NCI-H2081 treated with DMSO at 0.1 percent for 48 hours (cell line): ENCODE results near the gene PAX7.
"Not testable (repeated sequence)": the region's sequence is repeated elsewhere in the genome, so short reads cannot be mapped to it uniquely, and the experiment has no call there.

Experiments used
- DNase-seq: peaks from one replicate; lab custom pipeline; 2025; lab: John Stamatoyannopoulos, UW

PAX7 gene

GRCh38 chr1:18630511-18631495 is at the start of gene PAX7:
Gene PAX7, plus strand, starts transcription at chr1:18630846. Its CDS starts 758 bp downstream, at chr1:18631604.
- no peak for DNase-seq

- DNase-seq, result no peak
These were observed 49.2 kb upstream of the PAX7 start for GRCh38 chr1:18581420-18581880.

- no peak for DNase-seq
These were observed 47.8 kb upstream of the PAX7 start for GRCh38 chr1:18582890-18583289.

DNA sequence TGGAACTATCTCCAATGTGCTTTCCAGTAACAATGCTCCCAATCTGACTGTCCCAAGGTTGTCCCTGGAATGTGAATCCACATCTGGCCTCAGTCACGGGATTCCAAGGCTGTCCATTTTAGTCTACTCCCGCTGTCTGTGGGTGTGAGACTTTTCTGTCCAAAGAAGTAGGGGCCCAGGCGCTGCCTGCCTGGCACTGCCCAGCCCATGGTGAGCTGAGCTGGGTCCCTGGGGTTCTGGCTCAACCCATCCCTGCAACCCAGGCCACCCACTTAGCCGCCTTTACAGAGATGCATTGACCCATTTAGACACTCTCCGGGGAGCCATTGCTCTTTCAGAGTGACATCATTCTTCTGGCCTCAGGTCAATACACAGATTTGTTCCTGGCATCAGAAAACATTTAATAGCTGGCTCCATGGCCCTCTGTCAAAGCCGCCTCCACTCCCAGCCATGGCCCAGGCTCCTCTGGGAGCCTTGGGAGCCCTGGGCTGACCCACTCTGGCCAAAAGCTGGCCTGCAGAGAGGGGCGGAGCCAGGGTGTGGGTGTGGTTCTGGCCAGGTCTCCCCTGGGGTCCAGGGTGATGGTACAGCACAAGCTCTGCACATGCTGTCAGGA is 47.2 kb upstream of the PAX7 start:
- DNase-seq, result no peak

DNA sequence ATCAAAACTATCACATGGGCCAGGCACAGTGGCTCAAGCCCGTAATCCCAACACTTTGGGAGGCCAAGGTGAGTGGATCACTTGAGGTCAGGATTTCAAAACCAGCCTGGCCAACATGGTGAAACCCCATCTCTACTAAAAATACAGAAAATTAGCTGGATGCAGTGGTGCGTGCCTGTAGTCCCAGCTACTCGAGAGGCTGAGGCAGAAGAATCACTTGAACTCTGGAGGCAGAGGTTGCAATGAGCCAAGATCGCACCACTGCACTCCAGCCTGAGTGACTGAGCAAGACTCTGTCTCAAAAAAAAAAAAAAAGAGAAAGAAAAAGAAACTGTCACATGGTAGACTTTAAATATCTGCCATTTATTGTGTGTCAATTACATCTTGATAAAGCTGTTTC is 44.6 kb upstream of the PAX7 start:
- DNase-seq, result not testable (repeated sequence)

DNA sequence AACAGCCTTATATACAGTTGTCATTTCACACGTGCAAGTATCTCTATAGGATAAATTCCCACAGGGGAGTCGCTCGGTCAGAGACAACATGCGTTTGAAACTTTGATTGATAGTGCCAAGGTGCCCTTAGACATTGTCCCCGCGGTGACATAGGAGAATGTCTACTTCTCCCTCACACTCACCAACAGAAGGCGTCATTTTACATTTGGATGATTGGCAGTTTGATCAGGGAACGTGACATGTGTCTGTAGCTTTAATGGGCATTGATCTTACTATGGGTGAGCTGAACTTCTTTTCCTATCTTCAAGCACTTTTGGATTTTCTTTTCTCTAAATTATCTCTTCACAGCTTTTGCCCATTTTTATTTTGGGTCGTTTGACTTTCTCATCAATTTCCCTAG is 42.6 kb upstream of the PAX7 start:
- no peak for DNase-seq

DNA sequence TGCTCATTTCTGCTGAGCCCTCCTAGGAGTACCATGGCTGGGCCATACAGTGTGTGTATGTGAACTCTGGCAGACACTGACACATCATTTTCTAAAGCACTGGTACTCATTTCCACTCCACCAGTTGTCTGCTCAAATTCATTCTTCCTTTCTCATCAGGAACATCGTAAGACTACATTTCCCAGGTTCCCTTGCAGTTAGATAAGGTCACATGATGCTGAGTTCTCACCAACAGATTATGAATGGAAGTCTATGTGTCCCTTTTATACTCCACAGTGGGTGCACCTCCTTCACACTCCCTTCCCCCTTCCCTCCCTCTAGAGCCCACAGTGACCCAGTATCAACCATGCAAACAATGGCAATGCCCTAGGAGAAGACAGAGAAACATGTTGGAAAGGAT is 38.3 kb upstream of the PAX7 start:
- DNase-seq, result no peak

- DNase-seq, result no peak
These were observed 33.2 kb upstream of the PAX7 start for GRCh38 chr1:18597160-18598042.

DNA sequence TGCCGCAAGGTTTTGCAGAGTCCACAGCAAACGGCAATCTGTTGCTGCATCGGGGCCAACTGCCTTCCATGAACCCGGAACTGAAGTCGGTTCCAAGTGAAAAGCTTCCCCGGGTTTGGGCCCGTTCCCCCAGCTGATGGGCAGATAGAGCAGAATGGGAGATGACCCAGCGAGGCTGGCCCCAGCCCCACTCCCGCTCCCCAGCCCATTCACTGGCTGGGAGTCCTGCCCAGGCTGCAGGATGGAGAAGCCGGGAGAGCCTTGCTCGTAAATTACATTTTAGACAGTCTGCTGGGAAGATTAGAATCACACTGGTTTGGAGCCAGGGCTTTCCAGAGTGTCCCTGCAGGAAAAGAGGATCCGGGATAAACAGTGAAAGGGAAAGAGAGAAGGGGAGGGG is 31.6 kb upstream of the PAX7 start:
- DNase-seq, result no peak

DNA sequence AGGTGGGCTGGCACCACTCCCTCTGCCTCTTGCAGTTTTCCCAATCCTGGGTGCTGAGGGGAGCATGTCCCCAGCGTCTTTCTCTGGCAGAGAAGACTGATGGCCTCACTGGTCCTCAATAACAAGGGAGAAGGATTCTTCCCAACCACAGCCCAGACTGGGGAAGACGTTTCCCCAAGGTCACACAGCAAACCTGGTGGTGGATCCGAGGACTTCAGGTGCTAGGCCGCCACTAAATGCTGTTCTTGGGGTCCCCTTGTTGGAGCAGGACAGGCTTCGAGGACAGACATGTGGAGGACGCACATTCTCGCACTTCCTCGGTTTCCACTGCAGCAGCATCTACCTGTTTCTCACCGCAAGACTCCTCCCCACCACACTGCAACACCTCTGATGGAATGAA is 30.9 kb upstream of the PAX7 start:
- no peak for DNase-seq

GRCh38 chr1:18602533-18603211 is 28.0 kb upstream of the PAX7 start:
- DNase-seq, result no peak

DNA sequence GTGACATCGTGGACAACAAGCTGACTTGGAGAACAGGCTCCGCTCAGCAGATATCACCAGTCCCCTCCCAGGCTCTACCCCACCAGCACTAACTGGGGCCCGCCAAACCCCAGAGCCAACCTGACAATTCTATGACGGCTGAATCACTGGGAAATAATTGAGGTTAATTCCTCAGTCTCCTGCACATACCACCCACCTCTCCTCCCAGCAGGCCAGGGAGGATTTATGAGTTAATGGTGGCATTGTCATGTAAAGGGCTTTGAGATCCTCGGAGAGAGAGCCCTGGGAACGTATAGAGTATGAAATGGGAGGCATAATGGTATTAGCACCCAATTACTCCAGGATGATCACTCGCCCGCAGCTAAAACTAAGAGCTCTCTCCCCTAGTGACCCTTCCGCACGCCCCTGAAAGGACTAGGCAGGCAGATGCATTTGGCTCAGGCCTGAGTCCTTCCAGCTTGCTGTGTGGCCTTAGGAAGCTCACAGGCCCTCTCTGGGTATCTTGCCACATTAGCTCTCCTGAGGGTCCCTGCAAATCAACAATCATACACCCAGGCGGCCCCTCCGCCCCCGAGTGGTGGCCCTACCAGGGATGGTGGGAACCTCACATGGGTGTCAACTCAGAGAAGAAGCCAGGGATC is 27.3 kb upstream of the PAX7 start:
- no peak for DNase-seq

GRCh38 chr1:18606443-18607288 is 24.0 kb upstream of the PAX7 start:
- DNase-seq, result no peak

DNA sequence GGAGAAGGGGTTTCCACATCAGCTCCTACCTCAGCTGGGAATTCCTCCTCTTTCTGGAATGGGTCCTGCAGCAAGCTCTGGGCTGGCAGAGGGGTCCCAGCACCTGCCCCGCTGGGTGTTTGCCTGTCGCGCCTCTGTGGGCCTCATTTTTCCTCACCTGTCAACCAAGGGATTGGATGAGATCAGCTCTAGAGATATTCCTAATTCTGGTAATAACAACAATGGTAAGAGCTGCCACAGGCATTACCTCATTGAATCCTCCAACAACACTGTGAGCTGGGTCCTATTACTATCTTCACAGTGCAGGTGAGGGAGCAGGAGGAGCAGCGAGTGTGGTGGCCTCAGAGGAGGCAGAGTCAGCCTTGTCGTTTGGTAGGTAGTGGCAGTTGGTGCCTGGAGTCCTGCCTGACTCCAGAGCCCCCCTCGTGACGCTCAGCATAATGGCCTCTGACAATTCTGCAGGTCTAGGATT is 23.3 kb upstream of the PAX7 start:
- no peak for DNase-seq

- no peak for DNase-seq
These were observed 22.1 kb upstream of the PAX7 start for GRCh38 chr1:18608534-18608933.

GRCh38 chr1:18611311-18611710 is 19.3 kb upstream of the PAX7 start:
- DNase-seq, result no peak

GRCh38 chr1:18612073-18612472 is 18.6 kb upstream of the PAX7 start:
- no peak for DNase-seq

DNA sequence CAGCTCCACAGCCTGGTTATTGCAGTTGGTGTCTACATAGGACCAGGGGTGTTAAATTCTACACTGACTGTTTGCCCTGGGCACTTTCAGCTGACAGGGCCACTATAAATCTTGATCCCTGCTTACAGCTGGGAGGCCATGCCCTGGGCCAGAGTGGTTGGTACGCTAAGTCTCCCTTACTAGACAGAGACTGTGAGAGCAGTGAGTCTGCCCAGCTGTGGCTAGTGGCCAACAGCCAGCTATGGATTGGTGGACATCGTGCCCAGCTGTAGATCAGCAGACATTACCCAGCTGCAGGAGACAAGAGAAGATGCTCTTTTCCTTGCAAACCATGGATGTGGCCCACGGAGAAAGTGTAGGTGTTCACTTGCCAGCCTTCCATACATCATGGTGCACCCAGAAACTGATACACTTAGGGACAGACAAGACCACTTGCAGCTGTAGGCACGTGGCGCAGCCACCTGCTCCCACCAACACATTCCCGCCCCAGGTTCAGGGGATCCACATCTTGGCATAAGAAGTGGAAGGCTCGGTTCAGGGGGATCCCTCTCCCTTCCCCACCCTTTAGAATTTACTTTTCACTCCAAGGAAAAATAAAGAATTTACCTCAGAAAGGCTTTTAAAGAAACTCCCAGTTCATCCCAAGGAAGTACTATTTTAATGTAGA is 16.4 kb upstream of the PAX7 start:
- DNase-seq, result no peak
